ENCODE results near the gene MEI1.

DNA sequence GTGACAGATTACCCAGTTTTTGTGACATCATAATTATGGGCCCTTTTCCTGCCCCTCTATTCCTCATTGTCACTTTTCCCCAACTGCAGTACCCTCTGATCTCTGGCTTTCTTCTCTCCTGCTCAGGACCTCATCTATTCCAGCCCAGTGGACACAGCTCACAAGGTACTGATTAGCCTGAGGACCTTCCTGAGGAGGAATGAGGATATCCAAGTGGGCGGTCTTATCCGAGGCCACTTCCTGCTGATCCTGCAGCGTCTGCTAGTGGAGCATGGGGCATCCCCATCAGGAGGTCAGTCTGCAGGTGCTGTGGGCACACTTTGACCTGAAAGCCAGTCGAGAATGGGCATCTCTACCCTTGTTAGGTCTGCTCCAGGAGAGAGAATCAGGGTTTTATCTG, 76.7 kb downstream of the MEI1 start:
- TF ChIP-seq CTCF (IDR thresholded peaks at IDR 0.05; ENCODE audit: insufficient read depth, low read length) (no peak), GABPA (IDR thresholded peaks at IDR 0.05; ENCODE audit: low read depth) (no peak), REST (IDR thresholded peaks at IDR 0.05; ENCODE audit: insufficient replicate concordance, low read depth) (no peak), SPI1 (IDR thresholded peaks at IDR 0.05; ENCODE audit: borderline replicate concordance, low read depth) (no peak)

Measured in HL-60 (cell line).